Lower leg skin (tissue), 4 donors: Measurements from ENCODE around the gene SLC16A8. TPM values are rescaled to one million over a fixed set of nuclear protein-coding genes. Genes with fewer than 3 reads are reported as not detected.

ENCODE experiments used
- DNase-seq, 2 donors: peaks; one replicate each; pipeline ENCODE4 v3.0.0-alpha.2; 2019; ENCODE audit warnings: low spot score in 2 of 2
- H3K4me3 ChIP-seq: fragments of 200-600 bp; sonication (generic); 2 replicates; pipeline ENCODE4 v1.5.1; 2017; ENCODE audit warnings: mild to moderate bottlenecking, low read depth; ENCODE audit not compliant: poor library complexity, severe bottlenecking
- POLR2A ChIP-seq, 2 donors: fragments of 450-650 bp; IDR thresholded peaks; one replicate each; pipeline ENCODE4 v1.6.1; 2016 to 2017; ENCODE audit warnings: antibody characterized with exemption in 2 of 2, mild to moderate bottlenecking in 1 of 2, moderate library complexity in 1 of 2
- WGBS, 2 donors: methylation state at CpG; one replicate each; pipeline ENCODE4 v1.1.5; 2018; 5-methylcytosine and 5-hydroxymethylcytosine counted together
- intact Hi-C: fragments of 100-400 bp; cut with DNase I; formaldehyde crosslinking; loops from one replicate; pipeline ENCODE4 v1.15.0; 2023; ENCODE audit warnings: low total_unique reads
- total RNA-seq, 4 donors: library from RNA; depleted of rRNA; stranded (reverse); fragments of >200 nt; gene quantifications; one replicate each; pipeline ENCODE4 v1.1.0, GENCODE V29; 2016
- TF ChIP-seq, protein P1 (sequence below), 3 donors: fragments of 450-650 bp; IDR thresholded peaks; one replicate each; pipeline ENCODE4 v1.5.1; 2016; ENCODE audit warnings: antibody characterized with exemption in 3 of 3, mild to moderate bottlenecking in 3 of 3, moderate library complexity in 2 of 3

The SLC16A8 gene
- total RNA-seq, 4 donors from 2014 or later: 0.13 to 0.80 (median 0.33) TPM

DNA sequence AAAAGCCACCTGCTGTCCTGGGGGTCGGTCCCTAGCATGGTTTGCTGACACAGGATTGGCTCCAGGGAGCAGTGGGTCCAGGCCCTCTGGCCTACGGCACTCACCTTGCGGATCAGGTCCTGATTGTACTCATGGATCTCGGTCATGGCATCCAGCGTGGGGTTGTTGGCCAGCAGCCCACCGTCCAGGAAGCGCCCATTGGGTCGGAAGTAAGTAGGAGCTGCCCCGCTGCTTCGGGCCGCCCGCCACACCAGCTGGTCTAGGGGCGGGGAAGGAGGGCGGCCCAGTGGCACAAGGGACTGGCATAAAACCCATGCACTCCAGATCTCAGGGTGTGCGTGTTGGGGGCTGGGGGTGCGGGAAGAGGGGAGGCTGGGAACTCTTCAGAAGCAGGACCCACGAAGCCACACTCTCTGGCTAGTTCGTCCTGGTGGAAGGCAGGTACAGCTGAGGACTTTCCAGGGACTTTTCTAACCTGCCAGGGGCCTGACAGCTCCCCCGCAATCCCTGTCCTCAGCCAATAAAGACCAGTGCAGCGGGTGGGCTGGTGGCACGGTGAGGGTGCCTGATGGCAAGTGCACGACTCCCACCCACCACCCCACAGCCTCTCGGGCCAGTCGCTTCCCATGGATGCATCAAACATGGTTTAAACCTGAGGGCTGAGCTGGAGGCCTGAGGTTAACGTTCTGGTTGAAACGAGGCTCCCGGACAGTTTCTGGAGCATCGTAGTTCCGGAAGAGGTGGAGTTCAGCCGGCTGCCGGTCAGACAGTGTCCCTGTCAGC is 31.6 kb upstream of the SLC16A8 start:
- no peak for TF ChIP-seq POLR2A (IDR thresholded peaks at IDR 0.05)

DNA sequence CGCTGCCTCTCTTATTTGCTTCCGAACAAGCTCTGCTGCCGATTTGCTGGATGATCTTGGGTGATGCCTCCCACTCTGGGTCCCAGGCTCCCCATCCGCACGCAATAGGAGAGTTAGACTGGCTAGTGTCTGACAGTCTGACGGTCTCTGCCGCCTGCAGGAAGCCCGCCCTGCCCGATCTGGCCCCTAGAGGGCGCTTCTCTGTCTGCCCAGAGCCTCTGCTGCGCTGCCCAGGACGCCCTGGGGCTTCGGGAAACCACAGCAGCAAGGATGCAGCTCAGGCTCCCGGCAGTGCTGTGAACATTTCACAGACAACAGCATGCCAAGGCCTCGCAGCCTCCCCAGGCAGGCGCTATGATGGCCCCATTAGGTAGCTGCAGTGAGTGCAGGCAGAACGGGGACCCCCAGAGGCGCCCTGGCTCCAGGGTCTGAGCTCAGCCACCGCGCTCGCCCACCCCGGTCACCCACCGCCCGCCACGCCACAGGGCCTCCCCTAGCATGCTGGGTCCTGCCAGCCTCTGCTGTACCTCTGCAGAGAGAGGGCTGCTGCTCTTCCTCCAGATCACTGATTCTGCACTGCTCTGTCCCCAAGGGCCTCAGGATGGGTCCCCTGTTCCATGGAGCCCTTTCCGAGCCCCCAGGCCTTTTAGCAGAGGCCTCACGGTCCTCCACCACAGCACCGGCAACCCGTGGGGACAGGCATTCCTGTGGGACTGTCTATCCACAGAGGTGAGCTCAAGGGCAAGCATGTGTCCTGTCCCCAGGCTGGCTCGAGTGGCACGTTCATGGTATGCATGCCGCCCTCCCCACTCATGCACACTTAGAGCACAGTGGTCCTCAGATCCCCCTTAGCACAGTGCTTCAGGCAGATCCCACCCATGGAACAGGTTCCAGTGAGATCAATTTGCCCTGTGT is 30.8 kb upstream of the SLC16A8 start:
- TF ChIP-seq, protein P1, sequence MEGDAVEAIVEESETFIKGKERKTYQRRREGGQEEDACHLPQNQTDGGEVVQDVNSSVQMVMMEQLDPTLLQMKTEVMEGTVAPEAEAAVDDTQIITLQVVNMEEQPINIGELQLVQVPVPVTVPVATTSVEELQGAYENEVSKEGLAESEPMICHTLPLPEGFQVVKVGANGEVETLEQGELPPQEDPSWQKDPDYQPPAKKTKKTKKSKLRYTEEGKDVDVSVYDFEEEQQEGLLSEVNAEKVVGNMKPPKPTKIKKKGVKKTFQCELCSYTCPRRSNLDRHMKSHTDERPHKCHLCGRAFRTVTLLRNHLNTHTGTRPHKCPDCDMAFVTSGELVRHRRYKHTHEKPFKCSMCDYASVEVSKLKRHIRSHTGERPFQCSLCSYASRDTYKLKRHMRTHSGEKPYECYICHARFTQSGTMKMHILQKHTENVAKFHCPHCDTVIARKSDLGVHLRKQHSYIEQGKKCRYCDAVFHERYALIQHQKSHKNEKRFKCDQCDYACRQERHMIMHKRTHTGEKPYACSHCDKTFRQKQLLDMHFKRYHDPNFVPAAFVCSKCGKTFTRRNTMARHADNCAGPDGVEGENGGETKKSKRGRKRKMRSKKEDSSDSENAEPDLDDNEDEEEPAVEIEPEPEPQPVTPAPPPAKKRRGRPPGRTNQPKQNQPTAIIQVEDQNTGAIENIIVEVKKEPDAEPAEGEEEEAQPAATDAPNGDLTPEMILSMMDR (IDR thresholded peaks at IDR 0.05): peak in 1 of 3 donors; percentile 88
- no peak for TF ChIP-seq POLR2A (IDR thresholded peaks at IDR 0.05)
- WGBS, 2 donors: 41 to 46% methylated on average over 24 to 28 of the region's 32 CpGs
- DNase-seq: peak; percentile 78 to 96
- intact Hi-C loops: loop anchor here (10.0 kb wide), 1 partner anchor 100 kb away; no protein-coding TSS in a partner anchor
- H3K4me3 ChIP-seq: no peak overlapping the region

More for the DNA sequence above, 31.6 kb upstream of the SLC16A8 start:
- no peak for DNase-seq
- H3K4me3 ChIP-seq: no peak overlapping the region
- intact Hi-C loops: loop anchor here (10.0 kb wide), 1 partner anchor 99 kb away; no protein-coding TSS in a partner anchor
- WGBS, 2 donors: 94 to 97% methylated on average over 28 to 29 of the region's 31 CpGs

DNA sequence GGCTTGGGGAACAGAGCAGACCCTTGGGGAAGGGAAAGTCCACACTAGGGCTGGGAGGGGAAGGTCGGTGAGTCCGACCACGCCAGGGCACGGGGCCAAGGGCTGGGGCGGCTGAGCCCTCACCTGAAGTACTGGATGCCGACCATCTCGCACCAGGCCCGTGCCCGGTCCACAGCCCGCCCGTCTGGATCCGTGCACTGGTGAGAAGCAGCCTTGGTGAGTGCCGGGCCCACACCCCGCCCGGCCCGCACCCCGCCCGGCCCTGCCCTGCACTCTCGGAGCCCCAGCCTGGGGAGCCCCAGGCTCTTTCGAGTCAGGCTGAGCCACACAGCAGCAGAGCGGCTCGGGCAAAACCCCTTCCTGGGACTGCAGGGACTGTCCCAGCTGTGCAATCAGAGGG is 28.4 kb upstream of the SLC16A8 start:
- intact Hi-C loops: loop anchor here (10.0 kb wide), 1 partner anchor 102 kb away; no protein-coding TSS in a partner anchor
- H3K4me3 ChIP-seq: no peak overlapping the region
- DNase-seq: no peak
- WGBS, 2 donors: 55 to 70% methylated on average over 4 to 9 of the region's 22 CpGs
- no peak for TF ChIP-seq POLR2A (IDR thresholded peaks at IDR 0.05)
- TF ChIP-seq, protein P1 (IDR thresholded peaks at IDR 0.05): no peak

DNA sequence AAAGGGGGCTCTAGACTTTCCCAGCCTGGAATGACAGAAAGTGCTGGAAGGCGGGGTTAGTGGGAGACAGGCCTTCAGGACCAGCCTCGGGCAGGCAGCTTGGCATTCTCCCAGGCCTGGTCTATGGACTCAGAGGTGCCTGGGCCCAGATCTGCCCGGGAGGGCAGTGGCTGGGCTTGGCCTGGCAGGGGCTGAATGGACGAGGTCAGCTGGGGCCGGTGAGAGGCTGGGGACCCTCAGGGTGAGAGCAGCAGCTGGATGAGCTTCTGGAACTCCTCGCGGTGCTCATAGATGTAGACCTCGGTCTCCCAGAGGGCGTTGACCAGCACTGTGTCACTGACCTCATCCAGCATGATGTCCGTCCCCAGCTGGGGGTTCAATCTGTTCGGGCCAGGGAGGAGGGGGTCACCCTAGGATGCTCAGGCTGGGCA is 28.0 kb upstream of the SLC16A8 start:
- intact Hi-C loops: loop anchor here (10.0 kb wide), 1 partner anchor 103 kb away; no protein-coding TSS in a partner anchor
- DNase-seq: no peak
- no peak overlapping the region for H3K4me3 ChIP-seq
- TF ChIP-seq, protein P1 (IDR thresholded peaks at IDR 0.05): no peak
- no peak for TF ChIP-seq POLR2A (IDR thresholded peaks at IDR 0.05)
- WGBS, 2 donors: 87 to 91% methylated on average over 4 to 11 of the region's 11 CpGs

DNA sequence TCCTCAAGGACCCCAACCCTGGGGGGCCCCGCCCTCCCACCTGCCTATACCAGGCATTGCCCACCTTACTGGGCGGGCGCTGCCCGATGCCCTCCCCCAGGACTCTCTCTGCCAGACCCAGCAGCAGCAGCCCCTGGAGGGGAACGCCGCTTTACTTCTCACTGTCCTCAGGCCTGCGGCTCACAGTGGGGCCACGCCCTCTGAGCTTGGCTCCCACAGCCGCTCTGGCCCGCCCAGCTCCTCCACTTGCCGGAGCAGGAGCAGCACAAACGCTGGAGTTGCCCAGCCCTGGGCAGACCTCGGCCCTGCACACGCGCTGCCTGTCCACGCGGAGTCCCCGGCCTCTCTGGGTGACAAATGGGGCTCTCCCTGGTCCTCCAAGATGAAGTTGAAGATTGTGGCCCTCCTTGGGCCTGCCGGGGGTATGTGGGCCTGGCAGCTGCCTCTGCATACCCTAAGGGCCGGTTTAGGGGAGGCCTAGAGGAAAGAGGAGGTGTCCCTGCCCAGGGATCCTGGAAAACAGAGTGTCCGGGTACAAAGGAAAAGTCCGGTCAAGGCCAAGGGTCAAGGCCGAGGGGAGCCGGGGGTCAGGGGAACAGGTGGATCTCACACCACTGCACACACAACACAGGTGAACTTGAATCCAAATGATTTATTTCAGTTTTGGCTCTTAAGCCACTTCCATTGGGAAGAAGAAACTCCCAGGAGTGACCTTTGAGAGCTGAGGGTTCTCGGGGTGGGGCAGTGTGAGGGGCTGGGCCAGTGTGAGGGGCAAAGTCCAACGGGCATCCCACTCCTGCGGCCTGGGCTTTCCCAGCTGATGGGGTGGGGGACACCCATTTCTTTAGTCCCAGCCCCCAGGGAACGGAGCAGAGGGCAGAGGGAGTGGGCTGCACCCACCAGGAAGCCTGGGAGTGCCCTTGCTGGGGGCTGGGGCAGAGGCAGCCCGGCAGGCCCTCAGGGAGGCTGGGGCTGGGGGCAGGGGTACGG is 27.2 kb upstream of the SLC16A8 start:
- intact Hi-C loops: loop anchor here (10.0 kb wide), 1 partner anchor 104 kb away; no protein-coding TSS in a partner anchor
- TF ChIP-seq, protein P1 (IDR thresholded peaks at IDR 0.05): no peak
- no peak for TF ChIP-seq POLR2A (IDR thresholded peaks at IDR 0.05)
- no peak overlapping the region for H3K4me3 ChIP-seq
- WGBS, 2 donors: 61 to 67% methylated on average over 26 to 30 of the region's 30 CpGs
- DNase-seq: no peak
